NCI-H2196 (cell line): Measurements from ENCODE around the gene LANCL2.

ENCODE experiments used
- DNase-seq: peaks from one replicate; lab custom pipeline; 2025; ENCODE audit not compliant: unreplicated experiment; lab: John Stamatoyannopoulos, UW

The LANCL2 gene

DNA sequence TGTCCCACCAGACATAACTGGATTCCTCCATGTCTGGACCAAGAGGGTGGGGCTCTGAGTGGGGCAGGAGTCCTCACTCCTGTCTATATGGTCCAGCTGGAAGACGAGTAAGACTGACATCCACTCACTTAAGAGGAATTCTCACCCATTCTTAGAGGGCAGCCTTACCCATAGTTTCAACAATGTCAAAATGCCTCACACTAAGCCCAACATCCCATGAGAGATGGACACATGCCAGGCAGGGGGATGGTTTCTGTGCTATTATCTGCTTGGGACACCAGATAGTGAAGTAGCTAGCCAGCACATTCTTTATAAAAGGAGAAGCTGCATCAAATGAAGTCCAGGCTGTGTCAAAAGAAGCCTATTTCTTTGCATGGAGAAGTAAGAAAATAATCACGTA is 4.7 kb upstream of the LANCL2 start:
- DNase-seq = no peak

DNA sequence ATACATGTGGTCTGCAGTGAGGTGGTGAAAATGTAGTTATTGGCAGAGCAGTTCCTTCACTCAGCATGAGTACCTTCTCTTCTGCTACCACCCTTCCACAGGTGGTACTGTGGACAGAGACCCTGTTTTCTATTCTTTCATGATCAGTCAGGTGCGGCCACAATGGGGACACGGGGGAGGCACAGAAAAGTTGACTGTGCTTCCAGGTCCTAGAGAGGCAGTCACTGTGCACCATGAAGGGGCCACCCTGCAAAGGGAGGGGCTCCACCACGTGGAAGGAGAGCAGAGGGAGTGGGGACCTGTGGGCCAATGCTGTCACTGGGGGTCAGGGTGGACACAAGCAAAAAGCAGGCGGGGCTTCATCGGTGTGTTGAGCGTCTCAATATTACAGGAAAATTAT is 3.6 kb upstream of the LANCL2 start:
- DNase-seq = no peak

DNA sequence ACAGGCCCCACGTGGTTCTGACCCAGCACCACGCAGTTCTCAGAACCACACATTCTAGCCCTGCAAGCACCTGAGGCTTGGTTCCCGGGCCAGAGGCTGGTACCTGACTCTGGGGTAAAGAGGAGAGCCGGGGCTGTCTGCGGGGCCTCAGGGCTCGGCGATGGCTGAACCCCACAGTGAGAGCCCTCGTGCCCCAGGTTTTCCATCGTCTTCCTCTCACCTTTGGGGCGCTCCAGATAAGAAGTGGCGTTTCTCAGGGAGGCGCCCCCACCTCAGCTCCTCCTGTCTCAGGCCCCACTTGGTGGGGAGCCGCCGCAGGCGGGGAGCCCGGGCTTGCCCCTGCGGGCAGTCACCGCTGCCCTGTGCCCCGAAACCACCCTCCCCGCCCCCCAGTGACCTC is 2.2 kb upstream of the LANCL2 start:
- DNase-seq = no peak

DNA sequence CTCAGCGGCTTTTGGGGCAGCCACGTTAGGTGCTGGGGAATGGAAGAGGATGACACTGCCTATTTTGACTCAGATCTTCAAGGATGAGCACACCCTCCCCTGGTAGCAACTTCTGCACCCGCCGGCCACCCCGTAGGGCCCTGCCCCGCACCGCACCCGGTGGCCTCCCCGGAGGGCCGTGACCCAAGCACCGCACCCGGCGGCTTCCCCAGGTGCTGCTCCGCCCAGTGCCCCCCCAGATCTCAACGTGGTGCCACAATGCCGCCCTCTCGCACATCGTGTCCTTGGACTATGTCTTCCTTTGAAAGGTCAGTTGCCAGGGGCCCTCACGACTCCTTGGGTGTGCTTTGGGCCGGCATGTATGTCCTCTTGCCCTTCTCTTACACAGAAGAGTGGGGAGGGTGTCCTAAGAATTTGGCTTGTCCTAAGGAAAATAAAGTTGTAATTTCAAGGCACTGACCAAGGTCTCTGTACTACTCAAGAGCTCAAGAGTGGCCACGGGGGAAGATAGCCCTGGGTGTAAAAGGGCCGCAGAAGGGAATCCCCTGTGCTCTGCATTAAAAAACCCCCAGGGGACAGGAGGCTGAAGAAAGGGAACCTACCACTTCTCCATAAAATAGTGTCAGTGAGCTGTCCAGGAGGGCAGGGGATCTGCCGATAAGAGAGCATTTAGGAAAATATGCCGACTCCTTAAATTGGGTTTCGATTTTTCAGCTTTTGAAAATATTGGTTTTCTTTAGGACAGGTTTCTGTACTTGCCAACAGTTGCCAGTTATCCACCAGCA is 1.6 kb upstream of the LANCL2 start:
- DNase-seq = no peak

DNA sequence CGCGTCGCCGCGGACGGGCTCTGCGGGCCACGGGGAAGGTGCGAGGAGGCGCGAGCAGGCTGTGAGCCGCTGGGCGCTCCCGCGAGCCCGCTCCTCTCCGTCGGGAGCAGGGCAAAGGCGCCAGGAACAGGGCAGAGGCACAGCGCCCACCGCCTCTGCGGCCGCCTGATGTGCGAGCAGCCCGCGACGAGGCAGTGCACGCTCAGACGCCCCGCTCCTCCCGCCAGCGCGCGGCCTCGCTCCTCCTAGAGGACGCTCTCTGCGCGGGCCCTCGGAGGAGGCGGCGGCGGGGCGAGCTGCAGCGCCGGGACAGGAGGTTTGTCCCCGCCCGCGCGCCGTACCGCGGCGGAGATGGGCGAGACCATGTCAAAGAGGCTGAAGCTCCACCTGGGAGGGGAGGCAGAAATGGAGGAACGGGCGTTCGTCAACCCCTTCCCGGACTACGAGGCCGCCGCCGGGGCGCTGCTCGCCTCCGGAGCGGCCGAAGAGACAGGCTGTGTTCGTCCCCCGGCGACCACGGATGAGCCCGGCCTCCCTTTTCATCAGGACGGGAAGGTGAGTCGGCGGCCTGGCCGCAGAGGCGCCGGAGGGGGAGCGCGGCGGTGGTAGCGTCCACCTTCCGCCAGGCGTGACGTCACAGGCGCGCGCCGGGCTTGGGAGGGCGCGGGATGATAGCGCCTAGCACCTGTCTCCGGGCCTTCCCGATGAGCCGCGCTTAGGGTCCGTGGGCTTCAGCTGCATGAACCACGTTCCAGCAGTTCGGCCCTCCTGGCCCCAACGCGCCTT is 731 bp downstream of the LANCL2 start:
- peak; percentile 94 for DNase-seq

DNA sequence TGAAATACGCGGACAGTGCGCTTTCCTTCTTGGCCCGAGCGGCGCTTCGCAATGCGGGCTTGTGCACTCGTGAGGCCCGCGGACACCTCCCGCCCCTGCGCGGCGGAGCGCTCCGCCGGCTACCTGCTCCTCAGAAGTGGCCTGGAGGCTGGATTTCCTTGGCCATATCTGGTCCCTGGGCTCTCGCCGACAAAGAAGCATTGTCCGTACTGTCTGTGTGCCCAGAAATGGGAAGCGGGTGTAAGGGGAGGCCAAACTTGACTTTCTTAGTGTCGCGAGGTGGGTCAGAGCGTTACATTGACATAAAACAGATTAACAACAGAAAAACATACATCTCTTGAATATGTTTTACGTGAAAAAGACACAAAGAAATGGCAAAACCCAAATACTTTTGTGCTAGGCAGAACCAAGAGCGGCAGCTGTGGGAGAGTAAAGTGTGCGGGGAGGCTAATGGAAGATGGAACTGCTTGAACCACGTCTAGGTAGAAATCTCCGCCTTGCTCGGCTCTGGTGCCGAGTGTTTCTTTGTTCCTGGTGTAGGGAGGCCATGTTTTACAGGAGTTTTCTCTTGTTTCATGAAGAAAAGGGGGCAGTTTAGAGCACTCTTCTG is 1.4 kb downstream of the LANCL2 start:
- no peak for DNase-seq

DNA sequence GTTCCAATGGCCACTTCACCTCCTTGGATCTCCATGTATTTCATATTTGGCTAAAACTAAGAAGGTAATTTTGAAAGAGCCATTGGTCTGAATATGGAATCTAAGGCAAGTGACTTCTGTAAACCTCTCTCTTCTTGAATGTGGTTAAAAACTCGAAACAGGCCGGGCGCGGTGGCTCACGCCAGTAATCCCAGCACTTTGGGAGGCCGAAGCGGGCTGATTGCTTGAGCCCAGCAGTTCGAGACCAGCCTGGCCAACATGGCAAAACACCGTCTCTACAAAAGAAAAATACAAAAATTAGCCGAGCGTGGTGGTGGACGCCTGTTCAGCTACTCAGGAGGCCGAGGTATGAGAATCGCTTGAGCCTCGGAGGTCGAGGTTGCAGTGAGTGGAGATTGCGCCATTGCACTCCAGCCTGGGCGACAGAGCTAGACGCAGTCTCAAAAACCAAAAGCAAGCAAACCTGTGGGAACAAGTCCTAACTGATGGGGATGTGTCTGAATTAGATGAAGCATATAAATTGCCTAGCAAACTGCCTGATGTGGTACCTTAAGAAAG is 2.2 kb downstream of the LANCL2 start:
- DNase-seq = no peak

DNA sequence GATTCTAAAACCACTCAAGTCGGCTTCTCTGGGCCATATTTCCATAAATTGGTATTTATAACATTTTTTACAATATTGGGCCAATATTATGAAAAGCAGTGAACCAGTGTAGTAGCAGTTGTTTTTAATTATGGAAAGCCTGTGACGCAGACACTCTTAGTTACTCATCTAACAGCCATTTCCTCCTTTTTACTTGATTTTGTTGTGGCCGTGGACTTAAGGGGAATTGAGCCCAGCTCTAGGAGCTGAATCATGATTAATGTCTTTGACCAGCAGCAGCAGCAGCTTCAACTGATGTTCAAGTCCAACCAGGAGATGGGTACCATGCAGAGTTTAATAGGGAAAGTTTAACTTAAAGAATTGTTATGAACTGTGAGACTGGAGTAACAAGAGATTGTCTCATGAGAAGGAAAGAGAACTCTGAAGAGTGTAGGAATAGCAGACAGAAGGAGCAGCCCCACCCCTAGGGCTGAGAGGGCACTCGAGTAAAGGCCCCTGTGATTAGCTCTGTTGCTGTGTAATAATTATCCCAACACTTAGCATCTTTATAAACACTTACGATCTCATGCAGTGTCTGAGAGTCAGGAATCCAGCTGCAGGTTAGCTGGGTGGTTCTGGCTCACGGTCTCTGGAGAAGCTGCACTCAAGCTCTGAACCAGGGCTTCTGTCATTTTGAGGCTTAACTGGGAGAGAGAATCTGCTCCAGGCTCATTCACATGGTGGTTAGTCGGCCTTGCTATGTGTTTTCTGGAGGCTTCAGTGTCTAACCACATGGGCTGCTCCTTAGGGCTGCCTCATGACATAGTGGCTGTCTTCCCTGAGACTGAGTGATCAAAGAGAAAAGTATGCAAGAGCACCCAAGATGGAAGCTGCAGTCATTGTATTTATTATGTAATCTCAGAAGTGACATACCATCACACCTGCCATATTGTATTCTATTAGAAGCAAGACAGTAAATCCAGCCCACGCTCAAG is 4.6 kb downstream of the LANCL2 start:
- no peak for DNase-seq

DNA sequence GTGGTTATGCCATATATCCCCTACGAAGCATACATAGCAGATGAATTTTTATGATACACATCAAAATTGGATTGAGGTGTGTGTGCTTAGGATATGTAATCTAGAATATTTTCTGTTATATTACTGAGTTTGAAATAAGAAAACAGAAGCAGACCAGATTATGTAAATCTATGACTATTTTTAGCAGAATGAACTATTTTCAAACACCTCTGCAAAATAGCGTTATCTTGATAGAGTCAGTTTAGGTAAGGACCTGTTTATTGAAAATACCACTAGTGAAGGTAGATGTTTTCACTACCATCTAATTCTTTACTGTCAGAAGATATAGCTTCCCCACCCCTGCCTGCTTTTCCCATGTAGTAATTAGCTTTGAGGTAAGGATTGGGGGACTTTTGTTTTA is 9.1 kb downstream of the LANCL2 start:
- no peak for DNase-seq

DNA sequence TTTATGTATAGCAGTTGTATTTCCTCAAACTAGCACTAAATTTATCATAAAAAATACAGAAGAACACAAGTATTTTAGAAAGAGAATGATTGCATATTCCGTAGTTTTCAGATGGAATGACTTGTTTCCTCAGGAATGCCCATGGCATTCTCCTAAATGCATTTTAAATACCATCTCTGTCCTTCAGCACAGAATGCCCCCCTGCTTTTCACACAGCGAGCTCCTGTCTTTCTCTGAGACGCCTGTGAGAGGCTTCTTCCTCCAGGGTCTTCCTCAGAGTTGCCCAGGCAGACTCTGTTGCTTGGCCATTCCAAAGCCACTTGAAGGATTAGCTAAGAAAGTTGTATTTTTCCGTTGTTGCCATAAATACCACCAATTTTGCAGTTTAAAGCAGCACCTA is 10.1 kb downstream of the LANCL2 start:
- no peak for DNase-seq

DNA sequence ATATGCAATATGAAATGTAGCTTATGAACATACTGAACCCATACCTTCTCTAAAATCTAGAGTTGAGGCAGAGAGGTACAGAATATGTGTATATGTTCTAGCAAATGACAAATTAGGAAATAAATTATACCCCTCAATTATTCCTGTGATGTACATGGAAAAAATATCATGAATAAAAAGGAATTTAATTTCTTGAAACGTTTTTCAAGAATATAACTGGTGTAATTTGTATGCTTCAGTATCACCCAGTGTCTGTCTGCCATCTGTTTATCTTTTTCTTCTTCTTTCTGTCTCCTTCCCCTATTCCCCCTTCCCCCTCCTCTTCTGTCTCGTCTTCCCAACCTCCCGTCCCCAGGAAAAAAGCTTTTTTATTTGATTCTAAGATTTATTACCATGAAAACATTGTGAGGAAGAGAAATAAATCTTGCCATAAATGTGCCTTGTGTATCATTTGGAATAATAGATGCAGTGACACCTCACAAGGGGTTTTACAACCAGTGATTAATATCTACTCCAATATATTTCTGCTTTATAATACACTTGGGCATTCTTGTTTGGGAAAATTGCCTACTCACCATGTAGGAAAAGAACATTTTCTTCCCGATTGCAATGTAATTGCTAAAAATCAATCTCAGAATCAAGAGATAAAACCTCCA is 12.2 kb downstream of the LANCL2 start:
- DNase-seq = no peak

DNA sequence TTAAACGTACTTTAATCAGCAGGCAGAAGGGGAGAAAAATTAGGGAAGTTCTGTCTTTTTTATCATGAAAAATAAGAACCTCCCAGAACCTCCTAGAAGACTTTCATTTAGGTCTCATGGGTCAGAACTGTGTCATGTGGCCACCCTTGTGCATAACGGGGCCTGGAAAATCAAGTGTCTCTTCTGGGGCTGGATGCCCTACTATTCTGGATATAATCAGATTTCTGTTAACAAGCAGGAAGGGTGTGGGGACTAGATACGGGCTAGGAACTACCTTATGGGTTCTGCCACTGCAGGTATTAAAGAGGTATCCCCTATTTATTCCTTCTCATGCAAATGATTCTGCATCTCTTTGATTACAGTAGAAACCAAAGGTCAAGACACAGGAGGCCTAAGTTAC is 14.1 kb downstream of the LANCL2 start:
- DNase-seq = no peak

DNA sequence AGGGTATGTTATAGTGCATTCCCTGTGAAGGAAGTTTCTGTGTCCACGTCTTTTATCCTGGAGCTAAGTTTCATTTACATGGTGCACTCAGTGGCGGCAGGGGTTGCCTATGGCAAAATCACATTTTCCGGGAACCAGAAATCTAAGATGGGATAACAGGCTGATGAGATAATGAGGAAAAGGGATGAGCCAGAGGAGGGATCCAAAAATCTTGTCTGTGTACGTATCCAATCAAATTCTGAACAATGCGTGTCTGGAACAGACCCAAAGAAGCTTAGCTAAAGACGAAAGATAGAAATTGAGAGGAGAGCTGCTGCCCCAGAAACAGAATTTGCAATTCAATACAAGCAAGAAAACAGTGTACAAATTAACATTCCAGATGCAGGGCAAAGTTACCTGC is 16.1 kb downstream of the LANCL2 start:
- no peak for DNase-seq

DNA sequence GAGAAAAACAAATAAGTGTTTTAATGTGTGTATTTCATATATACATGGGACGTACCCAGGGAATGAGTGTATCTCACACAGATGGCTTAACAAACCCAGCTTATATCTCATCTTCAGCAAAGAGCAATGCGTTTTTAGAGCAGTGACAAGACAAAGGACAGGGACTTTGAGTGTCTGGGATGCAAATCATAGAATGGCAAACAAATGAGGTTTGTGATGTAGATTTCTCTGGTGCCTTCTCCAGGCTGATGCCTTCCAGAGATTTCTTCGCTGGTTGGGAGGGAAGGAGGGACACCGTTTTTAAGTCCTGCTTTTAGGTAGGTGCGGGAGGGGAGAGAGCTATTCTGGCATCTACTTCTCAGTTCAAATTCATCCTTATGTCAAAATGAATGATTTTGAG is 16.6 kb downstream of the LANCL2 start:
- no peak for DNase-seq

DNA sequence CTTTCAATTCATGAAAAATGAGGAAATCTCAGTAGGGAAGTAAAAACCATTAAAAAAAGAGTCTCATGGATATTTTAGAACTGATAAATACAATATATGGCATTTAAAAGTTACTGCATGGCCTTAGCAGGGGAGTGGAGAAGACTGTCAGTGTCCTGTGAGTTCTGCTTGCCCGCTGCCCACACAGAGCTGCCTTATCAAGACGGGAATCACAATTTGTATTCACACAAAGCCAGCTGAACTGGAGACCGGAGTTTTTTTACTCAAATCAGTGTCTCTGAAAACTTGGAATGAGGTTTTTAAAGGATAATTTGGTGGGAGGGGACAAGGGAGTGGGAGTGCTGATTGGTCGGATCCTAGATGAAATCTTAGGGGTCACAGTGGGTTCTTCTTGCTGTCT is 17.1 kb downstream of the LANCL2 start:
- DNase-seq = no peak

DNA sequence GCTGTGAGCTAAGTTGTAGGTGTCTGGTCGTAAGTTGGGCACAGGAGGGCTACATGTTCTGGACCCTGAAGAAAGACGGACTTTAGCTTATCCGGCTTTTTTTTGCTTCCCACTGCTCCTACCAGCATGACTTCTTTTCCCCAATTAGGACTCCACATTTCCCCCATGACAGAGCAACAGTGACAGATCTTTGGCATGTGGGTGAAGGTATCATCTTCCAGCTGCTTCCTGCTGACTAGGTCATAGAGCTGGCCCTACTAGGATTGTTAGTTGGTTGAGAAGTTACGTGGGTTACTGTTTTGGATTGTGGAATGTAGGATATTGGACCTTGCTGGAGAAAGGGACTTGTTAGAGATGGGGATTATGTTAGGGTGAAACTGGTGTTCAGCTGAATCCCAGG is 21.4 kb downstream of the LANCL2 start:
- no peak for DNase-seq

DNA sequence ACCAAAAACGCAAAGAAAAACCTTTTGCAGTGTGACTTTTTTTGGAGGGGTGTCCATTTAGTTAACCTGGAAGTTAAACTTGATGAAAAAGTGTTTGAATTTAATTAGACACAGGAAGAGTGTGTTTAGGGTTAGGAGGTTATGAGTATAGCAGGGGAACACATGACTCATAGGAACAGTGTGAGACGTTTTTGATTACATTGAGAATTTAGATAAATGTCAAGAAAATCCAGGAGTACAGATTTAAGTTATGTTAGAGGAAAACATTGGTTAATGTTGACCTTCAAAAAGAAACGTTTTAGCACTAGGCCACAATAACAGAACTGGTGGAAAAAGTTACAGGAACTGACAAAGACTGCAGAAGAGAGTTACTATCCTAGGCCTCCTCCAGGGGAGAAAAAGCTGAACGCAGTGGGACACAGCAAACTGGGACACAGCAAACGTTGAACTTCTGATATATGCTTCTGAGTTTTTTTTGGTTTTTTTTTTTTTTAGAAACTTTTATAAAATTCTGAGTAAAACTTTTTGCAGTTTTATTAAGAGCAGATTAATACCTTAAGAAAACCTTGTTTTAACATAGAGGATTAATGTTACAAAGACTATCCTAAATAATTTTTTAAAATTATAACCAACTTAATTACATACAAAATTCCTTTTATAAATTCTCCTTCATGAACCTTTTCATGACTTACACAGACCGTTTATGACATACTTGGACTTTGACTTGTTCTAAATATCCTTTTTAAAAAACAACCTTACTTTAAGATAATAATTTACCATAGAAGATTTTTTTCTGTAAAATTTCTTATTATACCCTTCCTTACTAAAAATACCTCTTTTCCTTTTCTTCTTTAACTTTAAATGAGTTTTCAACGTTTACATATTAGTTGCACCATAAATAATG is 22.2 kb downstream of the LANCL2 start:
- DNase-seq = peak; percentile 38

DNA sequence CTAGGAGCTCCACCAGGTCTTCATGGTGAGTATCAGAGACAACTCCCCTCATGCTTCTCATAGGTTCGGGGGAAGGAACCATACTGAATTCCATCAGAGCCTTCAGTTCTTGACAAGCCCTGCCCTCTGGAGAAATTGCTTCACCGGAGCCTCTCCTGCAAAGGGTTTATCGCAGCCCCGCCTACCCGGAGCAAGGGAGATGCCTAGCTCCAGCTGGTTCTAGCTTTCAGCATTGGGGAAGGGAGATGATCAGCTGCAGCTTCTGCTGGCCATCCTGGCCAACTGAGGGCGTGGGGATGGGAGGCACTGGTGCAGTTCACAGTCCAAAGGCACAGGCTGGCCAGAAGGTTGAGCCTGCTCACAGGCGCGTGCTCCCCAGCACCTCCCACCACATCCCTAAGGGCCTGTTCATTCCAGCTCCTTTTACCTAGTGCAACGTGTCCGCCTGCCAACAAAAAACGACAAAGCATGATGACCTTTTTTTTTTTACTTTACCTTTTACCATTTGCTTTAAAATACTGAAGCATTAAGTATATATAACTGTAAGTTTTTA is 31.2 kb downstream of the LANCL2 start:
- DNase-seq = no peak

DNA sequence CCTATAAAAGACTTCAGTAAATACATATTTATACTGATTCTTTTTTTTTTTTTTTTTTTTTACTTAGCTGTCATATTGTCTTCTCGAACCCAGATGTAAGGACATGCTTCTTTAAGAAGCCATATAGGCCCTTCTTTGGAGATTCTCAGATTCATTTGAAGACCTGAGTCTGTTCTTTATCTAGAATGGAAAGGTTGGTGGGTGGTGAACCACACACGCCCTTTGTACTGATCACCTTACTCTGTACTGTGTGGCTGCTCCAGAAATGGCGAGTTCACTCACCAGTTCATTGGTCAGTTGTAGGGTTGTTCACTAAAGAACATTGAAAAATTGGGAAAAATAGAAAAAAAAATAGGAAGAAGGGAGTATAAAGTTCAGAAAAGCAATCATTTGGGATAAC is 32.5 kb downstream of the LANCL2 start:
- DNase-seq = no peak
